H1 (cell line): ENCODE measurements around the gene MAB21L3. TPM values are rescaled to one million over a fixed set of nuclear protein-coding genes. Genes with fewer than 3 reads are reported as not detected.

Experiments
- CTCF ChIA-PET: fragments of 300-600 bp; sonication (Branson Sonifier 250); formaldehyde crosslinking; loops from one replicate; lab custom pipeline; 2021; ENCODE audit not compliant: partially characterized antibody; lab: Charles Lee
- POLR2A ChIA-PET: fragments of 300-600 bp; sonication (Branson Sonifier 250); formaldehyde crosslinking; loops from one replicate; lab custom pipeline; 2021; ENCODE audit warnings: inconsistent platforms; ENCODE audit not compliant: partially characterized antibody; lab: Charles Lee
- DNase-seq, 2 experiments: peaks; one replicate each; pipeline versions ENCODE4 v3.0.0 to v3.0.0-alpha.2; 2010 to 2022; ENCODE audit warnings: low spot score in 2 of 2, low read depth in 1 of 2, mixed read lengths in 1 of 2
- FAIRE-seq: peaks from 2 replicates; lab custom pipeline; 2011; peaks lifted over from hg19 to GRCh38; lab: Jason Lieb, UNC
- H2AFZ ChIP-seq: 2 replicates; pipeline ENCODE4 v1.8.1; 2012; ENCODE audit warnings: low read length, inconsistent platforms
- H2AK5ac ChIP-seq: 2 replicates; pipeline ENCODE4 v1.6.1; 2013; ENCODE audit warnings: low read depth, low read length
- H2BK120ac ChIP-seq: replicated peaks from 2 replicates; pipeline ENCODE3; 2013; ENCODE audit warnings: low read depth, low read length, inconsistent platforms
- H2BK12ac ChIP-seq: 2 replicates; pipeline ENCODE4 v1.6.1; 2013; ENCODE audit warnings: low read depth, low read length
- H2BK15ac ChIP-seq: 2 replicates; pipeline ENCODE4 v1.6.1; 2013; ENCODE audit warnings: low read length
- H2BK20ac ChIP-seq: 2 replicates; pipeline ENCODE4 v1.6.1; 2013; ENCODE audit warnings: low read length
- H2BK5ac ChIP-seq: 2 replicates; pipeline ENCODE4 v1.6.1; 2013; ENCODE audit warnings: low read depth, low read length
- H3K14ac ChIP-seq: 2 replicates; pipeline ENCODE4 v1.6.1; 2013; ENCODE audit warnings: inconsistent platforms; ENCODE audit not compliant: insufficient read length
- H3K18ac ChIP-seq: 2 replicates; pipeline ENCODE4 v1.6.1; 2013; ENCODE audit warnings: low read length; ENCODE audit errors: extremely low read depth
- H3K23ac ChIP-seq: 2 replicates; pipeline ENCODE4 v1.6.1; 2013; ENCODE audit warnings: inconsistent platforms; ENCODE audit not compliant: insufficient read length
- H3K23me2 ChIP-seq: 2 replicates; pipeline ENCODE4 v1.6.1; 2013; ENCODE audit warnings: low read depth, low read length
- H3K27ac ChIP-seq: 2 replicates; pipeline ENCODE4 v1.6.1; 2011; ENCODE audit warnings: low read depth, low read length, inconsistent platforms
- H3K27me3 ChIP-seq, 4 experiments: replicated peaks in 1 of 4; 1 replicate in 1 of 4; 2 replicates in 3 of 4; pipeline versions ENCODE4 v1.6.1 to v1.8.1; 2011 to 2013; ENCODE audit warnings: low read length in 3 of 4, mild to moderate bottlenecking in 3 of 4, inconsistent platforms in 2 of 4, mixed read lengths in 2 of 4, moderate library complexity in 1 of 4; ENCODE audit not compliant: control insufficient read depth in 3 of 4, insufficient read depth in 3 of 4; ENCODE audit errors: extremely low read depth in 1 of 4
- H3K36me3 ChIP-seq, 4 experiments: 2 replicates each; pipeline versions ENCODE4 v1.6.1 to v1.8.1; 2011 to 2013; ENCODE audit warnings: mild to moderate bottlenecking in 4 of 4, low read length in 3 of 4, moderate library complexity in 2 of 4, control low read depth in 1 of 4, inconsistent platforms in 1 of 4; ENCODE audit not compliant: insufficient read depth in 4 of 4, control insufficient read depth in 2 of 4
- H3K4ac ChIP-seq: replicated peaks from 2 replicates; pipeline ENCODE3; 2013; ENCODE audit warnings: low read length, low read depth, mixed read lengths, inconsistent platforms; ENCODE audit not compliant: insufficient read length
- H3K4me1 ChIP-seq, 4 experiments: replicated peaks in 1 of 4; 1 replicate in 1 of 4; 2 replicates in 3 of 4; pipeline versions ENCODE4 v1.6.1 to v1.8.1; 2011 to 2013; ENCODE audit warnings: low read length in 3 of 4, inconsistent platforms in 2 of 4, mixed read lengths in 1 of 4; ENCODE audit not compliant: insufficient read depth in 4 of 4, control insufficient read depth in 3 of 4
- H3K4me2 ChIP-seq, 2 experiments: 2 replicates each; pipeline versions ENCODE4 v1.6.1 to v1.8.1; 2011 to 2013; ENCODE audit warnings: low read depth in 2 of 2, low read length in 2 of 2, control low read depth in 1 of 2, inconsistent platforms in 1 of 2, mild to moderate bottlenecking in 1 of 2; ENCODE audit not compliant: insufficient read depth in 1 of 2
- H3K4me3 ChIP-seq, 4 experiments: fragments of 200-600, 300-600 bp in 1 of 4; sonication (generic), shearing (Covaris generic), sonication (Bioruptor Twin) in 1 of 4; 2 replicates each; pipeline versions ENCODE4 v1.5.1 to v1.8.1; 2011 to 2016; ENCODE audit warnings: low read length in 4 of 4, low read depth in 3 of 4, control low read depth in 2 of 4, inconsistent platforms in 2 of 4, mild to moderate bottlenecking in 2 of 4, mixed read lengths in 1 of 4, moderate library complexity in 1 of 4; ENCODE audit not compliant: insufficient read depth in 2 of 4; ENCODE audit errors: extremely low read depth in 1 of 4
- H3K56ac ChIP-seq: replicated peaks from 2 replicates; pipeline ENCODE3; 2013; ENCODE audit warnings: low read depth, mild to moderate bottlenecking, mixed read lengths, low read length, inconsistent platforms; ENCODE audit not compliant: insufficient read length
- H3K79me1 ChIP-seq: 2 replicates; pipeline ENCODE4 v1.6.1; 2013; ENCODE audit warnings: low read depth, low read length, control low read depth
- H3K79me2 ChIP-seq, 2 experiments: 2 replicates each; pipeline versions ENCODE4 v1.6.1 to v1.8.1; 2012 to 2013; ENCODE audit warnings: low read length in 2 of 2, mild to moderate bottlenecking in 2 of 2, inconsistent platforms in 1 of 2; ENCODE audit not compliant: insufficient read depth in 2 of 2, control insufficient read depth in 1 of 2
- H3K9ac ChIP-seq, 4 experiments: replicated peaks in 1 of 4; 1 replicate in 1 of 4; 2 replicates in 3 of 4; pipeline versions ENCODE4 v1.6.1 to v1.8.1; 2011 to 2013; ENCODE audit warnings: low read depth in 3 of 4, low read length in 3 of 4, control low read depth in 2 of 4, mild to moderate bottlenecking in 2 of 4, moderate library complexity in 2 of 4, inconsistent platforms in 1 of 4; ENCODE audit errors: extremely low read depth in 1 of 4
- H3K9me3 ChIP-seq, 2 experiments: 2 replicates each; pipeline versions ENCODE4 v1.6.1 to v1.8.1; 2012 to 2013; ENCODE audit warnings: mild to moderate bottlenecking in 2 of 2, moderate library complexity in 2 of 2, control low read depth in 1 of 2, inconsistent platforms in 1 of 2, low read depth in 1 of 2, low read length in 1 of 2, mixed read lengths in 1 of 2; ENCODE audit not compliant: insufficient read depth in 2 of 2
- H4K20me1 ChIP-seq, 2 experiments: replicated peaks in 1 of 2; 2 replicates each; pipeline versions ENCODE3 to v1.8.1; 2011 to 2013; ENCODE audit warnings: inconsistent platforms in 2 of 2, low read length in 2 of 2, mild to moderate bottlenecking in 1 of 2; ENCODE audit not compliant: insufficient read depth in 2 of 2, control insufficient read depth in 1 of 2
- H4K5ac ChIP-seq: 2 replicates; pipeline ENCODE4 v1.6.1; 2013; ENCODE audit warnings: low read length, low read depth, mixed read lengths, inconsistent platforms; ENCODE audit not compliant: insufficient read length
- H4K8ac ChIP-seq: 2 replicates; pipeline ENCODE4 v1.8.0; 2013; ENCODE audit warnings: mild to moderate bottlenecking, moderate library complexity, low read length, inconsistent platforms; ENCODE audit not compliant: insufficient read depth; ENCODE audit errors: extremely low read depth
- H4K91ac ChIP-seq: replicated peaks from 2 replicates; pipeline ENCODE3; 2013; ENCODE audit warnings: low read length, mixed read lengths, inconsistent platforms; ENCODE audit not compliant: insufficient read length
- CTBP2 ChIP-seq: IDR thresholded peaks from 2 replicates; pipeline ENCODE4 v1.7.0; 2011; ENCODE audit warnings: borderline replicate concordance, mild to moderate bottlenecking, moderate library complexity, mixed read lengths, low read length; ENCODE audit not compliant: insufficient read depth, insufficient read length
- EGR1 ChIP-seq: IDR thresholded peaks from 2 replicates; pipeline ENCODE4 v1.6.1; 2011; ENCODE audit warnings: low read depth, low read length, borderline replicate concordance
- SRF ChIP-seq: IDR thresholded peaks from 2 replicates; pipeline ENCODE4 v1.6.1; 2011; ENCODE audit warnings: mild to moderate bottlenecking, low read depth, low read length, moderate library complexity
- SUZ12 ChIP-seq: fragments of 200-600 bp; sonication (generic); IDR thresholded peaks from 2 replicates; pipeline ENCODE4 v1.6.1; 2012; ENCODE audit warnings: mild to moderate bottlenecking, inconsistent platforms, low read length, moderate library complexity, mixed read lengths
- WGBS, 2 experiments: shearing (Covaris generic) in 1 of 2; methylation state at CpG; one replicate each; pipeline versions ENCODE4 v1.1.6 to v1.1.7; 2013 to 2015; ENCODE audit warnings: low lambda C conversion rate in 2 of 2, mixed read lengths in 2 of 2, inconsistent platforms in 1 of 2, low coverage in 1 of 2, missing lambda C conversion rate in 1 of 2; ENCODE audit not compliant: insufficient replicate concordance in 2 of 2, insufficient coverage in 1 of 2, insufficient read length in 1 of 2; ENCODE audit errors: extremely low coverage in 1 of 2, missing lambda C conversion rate in 1 of 2; 5-methylcytosine and 5-hydroxymethylcytosine counted together
- polyA plus RNA-seq, 7 experiments: library from polyadenylated mRNA; depleted of rRNA in 3 of 7; stranded (reverse) in 5 of 7; unstranded in 2 of 7; fragments of >200 nt in 5 of 7; fragments of 200-250 nt in 2 of 7; gene quantifications; 1 replicate in 5 of 7; 2 replicates in 1 of 7; 4 replicates in 1 of 7; pipeline versions ENCODE4 v1.2.1 to v1.2.3, GENCODE V29; 2011 to 2013; ENCODE audit warnings: missing spikeins in 2 of 7, mixed read lengths in 2 of 7
- total RNA-seq: library from RNA; stranded (reverse); fragmentation: NEBNext Ultra II Directional; extraction: Animal tissue kit (Norgen Biotek cat#: 25700); gene quantifications from 2 replicates; pipeline ENCODE4 v1.2.1, GENCODE V29; 2021

The MAB21L3 gene
- total and polyA plus RNA-seq, 2 of the 8 experiments (the other 6 are each of a cell fraction or from before 2014, with no cell fraction given): not detected

- Histone ChIP-seq H3K27ac (no peak overlapping the region), H3K18ac (no peak overlapping the region), H3K4me3 (no peak overlapping the region), H4K8ac (no peak overlapping the region), H3K56ac (no peak overlapping the region), H3K23me2 (no peaks in the 10 kb centered on the region), H4K5ac (no peak overlapping the region), H2BK12ac (no peak overlapping the region), H3K9me3 (no peaks in the 10 kb centered on the region; a peak in 1 of 4 replicates), H3K27me3 (no peaks in the 10 kb centered on the region), H4K91ac (no peak overlapping the region), H2BK120ac (no peak overlapping the region), H2AK5ac (no peak overlapping the region), H3K79me2 (no peaks in the 10 kb centered on the region), H3K9ac (no peak overlapping the region), H3K14ac (no peak overlapping the region), H3K4me1 (no peaks in the 10 kb centered on the region), H4K20me1 (no peaks in the 10 kb centered on the region), H3K79me1 (no peaks in the 10 kb centered on the region), H2BK20ac (no peak overlapping the region), H2BK5ac (no peak overlapping the region), H3K23ac (no peak overlapping the region), H3K4ac (no peak overlapping the region), H3K36me3 (0 out of 8 replicates have a peak, but pooled peaks cover 0 to 3% (median under 1%) of the 10 kb centered on the region in 4 experiments), H2AFZ (no peak overlapping the region), H3K4me2 (no peak overlapping the region), H2BK15ac (no peak overlapping the region)
- no peak for DNase-seq
- 92% methylated on average over 2 of the region's 2 CpGs; no CpG with 5 or more reads in 1 of the 2 experiments for WGBS, 2 experiments
- ChIA-PET CTCF (interaction anchor here (1.0 to 1.1 kb wide), 4 partner anchors 12 to 303 kb away, joined by 3 to 4 read pairs (median 3); no protein-coding TSS in a partner anchor), POLR2A (no interaction called here)
- no peak for TF ChIP-seq CTBP2
- no peak for TF ChIP-seq SRF
- no peak for TF ChIP-seq EGR1
- no peak for TF ChIP-seq SUZ12
- FAIRE-seq: no peak
Measured at GRCh38 chr1:116067566-116067890, 43.7 kb upstream of the MAB21L3 start.
